OCI-LY3 (cell line): Measurements from ENCODE around the gene TULP4.

Experiments used
- H2AFZ ChIP-seq: fragments of 200-600, 300-600 bp; shearing (Covaris generic); 2 replicates; pipeline ENCODE4 v1.6.0; 2014; ENCODE audit warnings: antibody characterized with exemption, low read depth, low read length
- H3K27ac ChIP-seq: fragments of 200-600, 300-600 bp; sonication (generic); 2 replicates; pipeline ENCODE4 v1.5.1; 2014; ENCODE audit warnings: mild to moderate bottlenecking, low read length, moderate library complexity, mixed read lengths
- H3K27me3 ChIP-seq: fragments of 200-600, 300-600 bp; sonication (generic); 2 replicates; pipeline ENCODE4 v1.6.1; 2014; ENCODE audit warnings: low read depth, low read length, mixed read lengths
- H3K36me3 ChIP-seq: fragments of 200-600, 300-600 bp; sonication (generic); replicated peaks from 2 replicates; pipeline ENCODE3; 2014; ENCODE audit warnings: low read depth, low read length, mixed read lengths
- H3K4me1 ChIP-seq: fragments of 300-600, 200-600 bp; sonication (generic); 2 replicates; pipeline ENCODE4 v1.6.1; 2014; ENCODE audit warnings: low read length, mixed read lengths
- H3K4me2 ChIP-seq: fragments of 200-600, 300-600 bp; sonication (generic); 2 replicates; pipeline ENCODE4 v1.6.1; 2014; ENCODE audit warnings: low read length, mixed read lengths
- H3K4me3 ChIP-seq: fragments of 300-600, 200-600 bp; sonication (generic); 2 replicates; pipeline ENCODE4 v1.5.1; 2014; ENCODE audit warnings: antibody characterized with exemption, mild to moderate bottlenecking, low read length, moderate library complexity
- H3K79me2 ChIP-seq: fragments of 300-600, 200-600 bp; shearing (Covaris generic); 2 replicates; pipeline ENCODE4 v1.6.1; 2014; ENCODE audit warnings: mild to moderate bottlenecking, low read length, mixed read lengths
- H3K9ac ChIP-seq: fragments of 300-600, 200-600 bp; shearing (Covaris generic); 2 replicates; pipeline ENCODE4 v1.6.0; 2014; ENCODE audit warnings: mild to moderate bottlenecking, low read length, moderate library complexity
- H3K9me3 ChIP-seq: fragments of 200-600, 300-600 bp; shearing (Covaris generic); 2 replicates; pipeline ENCODE4 v1.6.1; 2014; ENCODE audit warnings: low read length, mixed read lengths; ENCODE audit not compliant: insufficient read depth
- H4K20me1 ChIP-seq: fragments of 200-600, 300-600 bp; sonication (generic); 2 replicates; pipeline ENCODE4 v1.6.1; 2016; ENCODE audit warnings: low read length, mixed read lengths; ENCODE audit not compliant: insufficient read depth
- EZH2phosphoT487 ChIP-seq: fragments of 200-600 bp; shearing (Covaris generic); IDR thresholded peaks from 2 replicates; pipeline ENCODE4 v1.6.1; 2018; ENCODE audit warnings: antibody characterized with exemption, mixed run types, low read depth
- TF ChIP-seq, protein P1 (sequence below): fragments of 200-600, 300-600 bp; sonication (generic); IDR thresholded peaks from 2 replicates; pipeline ENCODE4 v1.5.1; 2014; ENCODE audit warnings: antibody characterized with exemption, low read length, low read depth

Gene TULP4

GRCh38 chr6:158332237-158332636 lies 20.0 kb downstream of the TULP4 start:
- Histone ChIP-seq H3K4me3 (no peak overlapping the region), H2AFZ (no peak overlapping the region), H3K9ac (no peak overlapping the region), H3K36me3 (no peaks in the 10 kb centered on the region), H3K4me2 (no peak overlapping the region), H3K27me3 (0 out of 2 replicates have a peak, but pooled peaks cover 2% of the 10 kb centered on the region), H3K9me3 (no peaks in the 10 kb centered on the region), H3K4me1 (peaks cover 13% of the 10 kb centered on the region; the same call in 1 of the 2 replicates), H3K27ac (no peak overlapping the region), H4K20me1 (peaks cover 9% of the 10 kb centered on the region), H3K79me2 (peaks cover 7% of the 10 kb centered on the region; the same call in 1 of the 2 replicates)
- no peak for TF ChIP-seq EZH2phosphoT487
- TF ChIP-seq, protein P1, sequence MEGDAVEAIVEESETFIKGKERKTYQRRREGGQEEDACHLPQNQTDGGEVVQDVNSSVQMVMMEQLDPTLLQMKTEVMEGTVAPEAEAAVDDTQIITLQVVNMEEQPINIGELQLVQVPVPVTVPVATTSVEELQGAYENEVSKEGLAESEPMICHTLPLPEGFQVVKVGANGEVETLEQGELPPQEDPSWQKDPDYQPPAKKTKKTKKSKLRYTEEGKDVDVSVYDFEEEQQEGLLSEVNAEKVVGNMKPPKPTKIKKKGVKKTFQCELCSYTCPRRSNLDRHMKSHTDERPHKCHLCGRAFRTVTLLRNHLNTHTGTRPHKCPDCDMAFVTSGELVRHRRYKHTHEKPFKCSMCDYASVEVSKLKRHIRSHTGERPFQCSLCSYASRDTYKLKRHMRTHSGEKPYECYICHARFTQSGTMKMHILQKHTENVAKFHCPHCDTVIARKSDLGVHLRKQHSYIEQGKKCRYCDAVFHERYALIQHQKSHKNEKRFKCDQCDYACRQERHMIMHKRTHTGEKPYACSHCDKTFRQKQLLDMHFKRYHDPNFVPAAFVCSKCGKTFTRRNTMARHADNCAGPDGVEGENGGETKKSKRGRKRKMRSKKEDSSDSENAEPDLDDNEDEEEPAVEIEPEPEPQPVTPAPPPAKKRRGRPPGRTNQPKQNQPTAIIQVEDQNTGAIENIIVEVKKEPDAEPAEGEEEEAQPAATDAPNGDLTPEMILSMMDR = no peak

DNA sequence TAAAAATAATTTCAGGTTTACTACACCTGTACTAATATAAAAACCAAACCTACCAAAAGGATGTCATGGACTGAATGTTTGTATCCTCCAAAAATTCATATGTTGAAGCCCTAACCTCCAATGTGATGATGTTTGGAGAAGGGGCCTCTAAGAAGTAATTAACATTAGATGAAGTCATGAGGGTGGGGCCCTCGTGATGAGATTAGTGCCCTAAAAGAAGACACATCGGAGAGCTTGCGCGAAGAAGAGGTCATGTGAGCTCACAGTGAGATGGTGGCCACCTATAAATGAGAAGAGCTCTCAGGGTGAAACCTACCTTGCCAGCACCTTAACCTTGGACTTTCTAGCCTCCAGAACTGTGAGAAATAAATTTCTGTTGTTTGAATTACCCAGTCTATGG lies 20.8 kb downstream of the TULP4 start:
- H2AFZ ChIP-seq = no peak overlapping the region
- peaks cover 13% of the 10 kb centered on the region; the same call in 1 of the 2 replicates for H3K4me1 ChIP-seq
- H4K20me1 ChIP-seq = peaks cover 9% of the 10 kb centered on the region
- H3K36me3 ChIP-seq = no peaks in the 10 kb centered on the region
- peaks cover 3% of the 10 kb centered on the region; the same call in 1 of the 2 replicates for H3K79me2 ChIP-seq
- TF ChIP-seq, protein P1 = no peak
- H3K27me3 ChIP-seq = no peaks in the 10 kb centered on the region
- H3K9ac ChIP-seq = no peak overlapping the region
- no peak overlapping the region for H3K4me2 ChIP-seq
- H3K27ac ChIP-seq = no peak overlapping the region
- H3K4me3 ChIP-seq = no peak overlapping the region
- no peaks in the 10 kb centered on the region for H3K9me3 ChIP-seq

DNA sequence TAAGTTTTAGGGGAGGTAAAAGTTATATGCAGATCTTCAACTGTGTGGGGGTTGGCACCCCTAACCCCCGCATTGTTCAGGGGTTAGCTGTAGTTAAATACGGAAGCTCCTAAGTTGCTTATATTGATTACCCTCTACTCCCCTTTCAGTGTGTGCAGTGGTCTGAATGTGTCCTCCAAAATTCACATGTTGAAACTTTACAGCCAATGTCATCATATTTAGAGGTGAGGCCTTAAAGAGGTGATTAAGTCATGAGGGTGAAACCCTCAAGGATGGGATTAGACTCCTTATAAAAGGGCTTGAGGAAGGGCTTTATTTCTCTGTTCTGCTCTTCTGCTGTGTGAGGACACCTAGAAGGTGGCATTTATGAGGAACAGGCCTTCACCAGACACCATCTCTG lies 22.3 kb downstream of the TULP4 start:
- H3K4me1 ChIP-seq = peaks cover 6% of the 10 kb centered on the region; the same call in 1 of the 2 replicates

DNA sequence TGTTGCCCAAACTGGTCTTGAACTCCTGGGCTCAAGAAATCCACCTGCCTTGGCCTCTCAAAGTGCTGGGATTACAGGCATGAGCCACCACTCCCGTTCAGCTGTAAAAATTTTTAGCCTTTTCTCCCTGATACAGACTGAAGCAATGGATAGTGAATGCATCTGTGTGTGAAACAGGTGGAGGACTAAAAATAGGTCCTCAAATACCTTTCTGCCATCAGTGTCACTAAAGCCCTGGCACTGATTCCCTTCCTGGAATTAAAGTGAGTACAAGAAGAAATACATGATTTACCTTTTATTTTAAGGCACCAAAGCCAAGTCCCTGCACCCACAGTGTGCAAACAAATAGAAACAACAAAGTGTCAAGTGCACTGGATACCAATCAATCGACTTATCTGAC lies 25.1 kb downstream of the TULP4 start:
- Histone ChIP-seq H3K4me3 (no peak overlapping the region), H3K27me3 (no peaks in the 10 kb centered on the region), H3K9me3 (no peaks in the 10 kb centered on the region), H4K20me1 (no peaks in the 10 kb centered on the region), H3K4me1 (peaks cover 9% of the 10 kb centered on the region), H3K4me2 (no peak overlapping the region), H2AFZ (no peak overlapping the region), H3K9ac (no peak overlapping the region), H3K36me3 (no peaks in the 10 kb centered on the region), H3K79me2 (no peaks in the 10 kb centered on the region), H3K27ac (no peak overlapping the region)
- TF ChIP-seq EZH2phosphoT487 = no peak
- TF ChIP-seq, protein P1 = no peak

More for the DNA sequence above, 22.3 kb downstream of the TULP4 start:
- no peaks in the 10 kb centered on the region for H3K79me2 ChIP-seq
- no peak for TF ChIP-seq EZH2phosphoT487
- H3K9me3 ChIP-seq = no peaks in the 10 kb centered on the region
- H3K4me2 ChIP-seq = no peak overlapping the region
- H4K20me1 ChIP-seq = no peaks in the 10 kb centered on the region
- no peaks in the 10 kb centered on the region for H3K27me3 ChIP-seq
- H3K27ac ChIP-seq = no peak overlapping the region
- H3K4me3 ChIP-seq = no peak overlapping the region
- H2AFZ ChIP-seq = no peak overlapping the region
- no peaks in the 10 kb centered on the region for H3K36me3 ChIP-seq
- no peak overlapping the region for H3K9ac ChIP-seq
